ENCODE results near the gene GINS3. TPM values are rescaled to one million over a fixed set of nuclear protein-coding genes. Genes with fewer than 3 reads are reported as not detected.

Gene GINS3
- total RNA-seq, 1 experiment from 2014 or later = 16.4 TPM

GRCh38 chr16:58449306-58449705 is 57.0 kb downstream of the GINS3 start:
- no peak overlapping the region for H3K14ac ChIP-seq (ENCODE audit: insufficient read depth, low read length)

More at GRCh38 chr16:58449306-58449705, 57.0 kb downstream of the GINS3 start:
- no peak overlapping the region for H2BK120ac ChIP-seq (ENCODE audit: low read depth, low read length, poor library complexity, severe bottlenecking)
- no peaks in the 10 kb centered on the region; a peak in 1 of 5 replicates for H3K9me3 Mint-ChIP-seq
- H3K4me1 ChIP-seq (ENCODE audit: insufficient read depth, low read length) = no peaks in the 10 kb centered on the region
- H3K4me3 Mint-ChIP-seq = no peak overlapping the region
- H3K4me1 Mint-ChIP-seq = peaks cover 0 to 5% of the 10 kb centered on the region in 2 experiments; a peak in 2 of 4 replicates
- no peaks in the 10 kb centered on the region for H4K20me1 ChIP-seq (ENCODE audit: control insufficient read depth, insufficient read depth, insufficient read length)
- no peak overlapping the region for H3K27ac ChIP-seq (ENCODE audit: insufficient read length, low read depth, low read length)
- no peak overlapping the region for H2BK20ac ChIP-seq (ENCODE audit: low read depth, low read length, poor library complexity, severe bottlenecking)
- H3K23ac ChIP-seq (ENCODE audit: insufficient read length, low read depth, low read length) = no peak overlapping the region
- H2BK5ac ChIP-seq (ENCODE audit: insufficient read length, low read length) = no peak overlapping the region
- H4K91ac ChIP-seq (ENCODE audit: insufficient read length, low read depth, low read length) = no peak overlapping the region
- no peak overlapping the region for H3K4ac ChIP-seq (ENCODE audit: low read depth, low read length)
- H4K8ac ChIP-seq (replicated peaks; ENCODE audit: insufficient read length, low read depth, low read length) = no peak overlapping the region
- no peak for DNase-seq
- no peaks in the 10 kb centered on the region for H3K36me3 Mint-ChIP-seq (ENCODE audit: insufficient read depth in 1 of 3, low read depth in 3 of 3)
- H2BK15ac ChIP-seq (ENCODE audit: low read depth, low read length) = no peak overlapping the region
- H3K23me2 ChIP-seq (ENCODE audit: insufficient read length, low read depth, low read length, poor library complexity, severe bottlenecking) = no peaks in the 10 kb centered on the region
- no peak overlapping the region for H3K18ac ChIP-seq (ENCODE audit: insufficient read length, low read depth, low read length)
- H3T11ph ChIP-seq (ENCODE audit: low read length) = no peak overlapping the region
- no peaks in the 10 kb centered on the region for H3K79me2 ChIP-seq (ENCODE audit: insufficient read depth, low read length)
- no peaks in the 10 kb centered on the region for H3K9me3 ChIP-seq (ENCODE audit: control insufficient read depth, low read depth, low read length)
- no peak overlapping the region for H2AFZ ChIP-seq (ENCODE audit: low read length)
- H3K9ac ChIP-seq (ENCODE audit: extremely low read depth, insufficient read length, low read length) = no peak overlapping the region
- H3K56ac ChIP-seq (ENCODE audit: insufficient read length, low read depth, low read length) = no peak overlapping the region
- no peak overlapping the region for H2BK12ac ChIP-seq (ENCODE audit: insufficient read length, low read depth, low read length)
- no peaks in the 10 kb centered on the region for H3K27me3 ChIP-seq (ENCODE audit: insufficient read depth, low read length)
- no peaks in the 10 kb centered on the region for H3K79me1 ChIP-seq (ENCODE audit: insufficient read depth, low read depth, low read length, poor library complexity, severe bottlenecking)
- WGBS (ENCODE audit: extremely low coverage, insufficient read length, low lambda C conversion rate) = no CpG with 5 or more reads among the region's 4 CpGs
- no peak for TF ChIP-seq CTCF (conservative IDR thresholded peaks at IDR 0.05)
- no peak overlapping the region for H4K5ac ChIP-seq (ENCODE audit: insufficient read length, low read depth, low read length)
- no peak overlapping the region for H3K27ac Mint-ChIP-seq
- H3K27me3 Mint-ChIP-seq (ENCODE audit: low read depth) = peaks cover 47% of the 10 kb centered on the region
- H3K4me2 ChIP-seq (ENCODE audit: insufficient read depth, insufficient read length, low read length) = no peak overlapping the region
- no peak overlapping the region for H2AK5ac ChIP-seq (ENCODE audit: insufficient read length, low read length)
